GM18951 (cell line): Measurements from ENCODE around the gene C11orf71.

Experiments
- POLR2A ChIP-seq: IDR thresholded peaks from 4 replicates; pipeline ENCODE4 v1.6.1; 2011; ENCODE audit warnings: mild to moderate bottlenecking; ENCODE audit not compliant: insufficient read length, insufficient read depth; ENCODE audit errors: extremely low read depth
- in situ Hi-C: fragments of 300-500 bp; cut with MboI; formaldehyde crosslinking; loops from one replicate; pipeline ENCODE4 v1.12.0; 2022; ENCODE audit warnings: low sequenced_read_pairs, mixed read lengths, inconsistent platforms; ENCODE audit not compliant: unreplicated experiment

The C11orf71 gene

GRCh38 chr11:114362958-114363357, 37.4 kb downstream of the C11orf71 start:
- TF ChIP-seq POLR2A: no peak
- in situ Hi-C loops: no loop called here

GRCh38 chr11:114362326-114362725, 38.0 kb downstream of the C11orf71 start:
- in situ Hi-C loops: no loop called here
- no peak for TF ChIP-seq POLR2A

DNA sequence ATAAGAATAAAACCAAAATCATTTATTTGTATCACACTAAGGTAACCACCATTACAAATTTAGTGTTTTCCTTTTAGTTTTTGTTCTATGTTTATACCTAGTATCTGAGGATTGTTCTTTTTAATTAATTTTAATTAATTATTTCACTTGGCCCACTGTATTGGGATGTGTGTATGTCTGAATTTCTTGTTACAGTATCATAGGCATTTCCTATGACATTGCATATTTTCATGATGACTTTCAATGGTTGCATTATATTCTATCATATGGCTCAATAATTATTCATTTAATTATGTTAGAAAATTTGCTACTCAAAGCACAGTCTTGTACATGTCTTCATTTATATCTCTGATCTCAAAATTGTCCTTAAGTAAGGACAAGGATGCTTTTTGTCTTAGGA, 41.0 kb downstream of the C11orf71 start:
- in situ Hi-C loops: no loop called here
- no peak for TF ChIP-seq POLR2A

- in situ Hi-C loops: no loop called here
- no peak for TF ChIP-seq POLR2A
Measured at GRCh38 chr11:114358716-114359115, 41.6 kb downstream of the C11orf71 start.

DNA sequence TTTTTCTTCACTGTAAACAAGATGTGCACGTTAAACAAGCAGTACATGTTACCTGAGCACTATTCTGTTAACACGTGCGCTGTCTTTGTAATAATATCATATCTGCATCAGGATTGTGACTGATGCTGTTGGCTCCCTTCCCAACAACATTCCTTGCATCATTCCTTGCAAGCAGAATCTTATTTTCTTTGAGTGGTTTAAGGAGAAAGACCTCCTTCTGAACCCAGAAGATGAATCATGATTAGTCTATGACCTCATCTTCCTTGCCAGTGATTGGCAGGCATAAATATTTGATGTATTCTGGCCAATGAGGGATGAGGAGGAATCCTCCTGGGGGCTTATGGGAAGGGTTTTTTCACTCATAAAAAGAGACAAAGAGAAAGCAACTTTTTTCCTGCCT, 46.2 kb downstream of the C11orf71 start:
- no peak for TF ChIP-seq POLR2A
- in situ Hi-C loops: no loop called here

DNA sequence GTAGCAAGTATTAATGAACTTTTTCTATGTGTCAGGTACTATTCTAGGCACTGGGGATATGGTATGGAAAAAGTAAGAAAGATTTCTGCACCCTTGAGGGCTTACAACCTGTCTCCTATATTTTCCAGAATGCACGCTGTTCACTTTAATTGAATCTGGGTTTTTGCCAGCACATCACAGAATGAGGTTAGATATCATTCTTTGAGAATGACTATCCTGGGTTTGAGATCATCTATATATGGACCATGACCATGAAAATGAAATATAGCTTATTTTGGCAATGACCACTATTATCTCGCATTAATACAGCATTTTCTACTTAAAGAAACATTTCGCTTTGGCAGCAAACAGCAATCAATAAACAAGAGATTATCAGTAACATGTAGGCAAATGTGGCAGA, 46.9 kb downstream of the C11orf71 start:
- no peak for TF ChIP-seq POLR2A
- in situ Hi-C loops: no loop called here

GRCh38 chr11:114350022-114350421, 50.3 kb downstream of the C11orf71 start:
- no peak for TF ChIP-seq POLR2A
- in situ Hi-C loops: no loop called here
